Cardiac fibroblast (primary cell): ENCODE measurements around the gene TMEM62.

Experiments
- DNase-seq, 2 donors: peaks; one replicate each; pipeline versions ENCODE4 v3.0.0 to v3.0.0-alpha.2; 2010; ENCODE audit warnings: low read depth in 2 of 2
- H3K4me3 ChIP-seq, 2 donors: replicated peaks in 1 of 2; 1 replicate in 1 of 2; 2 replicates in 1 of 2; pipeline ENCODE4 v1.5.1; 2011; ENCODE audit warnings: low read depth in 2 of 2, low read length in 2 of 2, mild to moderate bottlenecking in 2 of 2, moderate library complexity in 1 of 2
- TF ChIP-seq, protein P1 (sequence below): IDR thresholded peaks from one replicate; pipeline ENCODE4 v1.5.1; 2011; ENCODE audit warnings: low read depth, mild to moderate bottlenecking, low read length, inconsistent platforms

The TMEM62 gene

DNA sequence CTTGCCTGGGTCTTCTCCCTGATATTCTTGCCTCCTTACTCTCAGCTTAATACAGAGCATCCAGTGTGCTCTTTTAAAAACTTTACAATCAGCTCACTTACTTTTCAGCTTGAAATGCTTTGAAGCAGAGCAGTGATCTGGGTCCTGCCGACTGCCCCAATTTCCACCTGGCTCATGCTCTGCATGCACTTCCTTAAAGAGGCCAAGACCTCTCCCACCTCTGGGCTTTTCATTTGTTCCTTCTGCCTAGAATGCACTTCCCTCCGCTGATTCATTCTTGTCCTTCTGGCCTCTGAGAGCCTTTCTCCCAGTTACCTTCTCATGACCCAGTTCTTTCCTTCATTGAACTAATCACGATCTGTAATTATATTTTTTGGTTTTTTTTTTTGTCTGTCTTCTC is 49.9 kb downstream of the TMEM62 start:
- no peak for DNase-seq
- TF ChIP-seq, protein P1, sequence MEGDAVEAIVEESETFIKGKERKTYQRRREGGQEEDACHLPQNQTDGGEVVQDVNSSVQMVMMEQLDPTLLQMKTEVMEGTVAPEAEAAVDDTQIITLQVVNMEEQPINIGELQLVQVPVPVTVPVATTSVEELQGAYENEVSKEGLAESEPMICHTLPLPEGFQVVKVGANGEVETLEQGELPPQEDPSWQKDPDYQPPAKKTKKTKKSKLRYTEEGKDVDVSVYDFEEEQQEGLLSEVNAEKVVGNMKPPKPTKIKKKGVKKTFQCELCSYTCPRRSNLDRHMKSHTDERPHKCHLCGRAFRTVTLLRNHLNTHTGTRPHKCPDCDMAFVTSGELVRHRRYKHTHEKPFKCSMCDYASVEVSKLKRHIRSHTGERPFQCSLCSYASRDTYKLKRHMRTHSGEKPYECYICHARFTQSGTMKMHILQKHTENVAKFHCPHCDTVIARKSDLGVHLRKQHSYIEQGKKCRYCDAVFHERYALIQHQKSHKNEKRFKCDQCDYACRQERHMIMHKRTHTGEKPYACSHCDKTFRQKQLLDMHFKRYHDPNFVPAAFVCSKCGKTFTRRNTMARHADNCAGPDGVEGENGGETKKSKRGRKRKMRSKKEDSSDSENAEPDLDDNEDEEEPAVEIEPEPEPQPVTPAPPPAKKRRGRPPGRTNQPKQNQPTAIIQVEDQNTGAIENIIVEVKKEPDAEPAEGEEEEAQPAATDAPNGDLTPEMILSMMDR: no peak
- no peak overlapping the region for H3K4me3 ChIP-seq

DNA sequence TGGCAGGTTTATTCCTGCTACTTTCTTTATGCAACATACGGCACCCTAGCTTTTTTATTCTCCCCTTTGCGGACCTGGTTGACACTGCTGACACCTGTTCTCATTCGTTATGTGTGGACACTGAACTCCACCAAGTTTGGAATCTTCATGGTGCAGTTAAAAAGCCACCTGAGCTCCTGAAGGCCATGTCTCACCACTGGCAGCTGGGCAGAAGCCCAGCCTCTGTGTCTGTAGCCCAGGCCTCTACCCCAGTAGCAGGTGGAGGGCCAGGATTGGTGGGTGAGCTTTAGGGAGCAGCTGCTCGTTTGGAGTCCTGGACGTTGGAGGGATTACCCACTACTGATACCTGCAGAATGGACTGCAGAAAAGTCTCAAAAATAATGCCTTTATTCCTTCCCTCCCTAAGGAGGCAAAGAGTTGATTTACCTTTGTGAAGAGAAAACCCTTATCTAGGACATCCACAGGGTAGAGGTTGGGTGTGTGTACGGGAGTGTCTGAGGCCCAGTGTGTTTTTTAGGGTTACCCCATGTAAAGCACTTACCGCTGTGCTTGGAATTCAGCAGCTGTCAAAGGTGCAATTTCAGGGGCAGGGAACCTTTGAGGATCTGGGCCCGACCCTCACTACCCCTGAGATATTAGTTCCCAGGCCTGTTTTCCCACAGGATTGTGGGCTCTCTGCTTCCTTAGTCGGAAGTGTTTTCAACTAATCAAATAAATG is 51.2 kb downstream of the TMEM62 start:
- no peak for DNase-seq
- peak overlapping the region; percentile 74 to 81 for H3K4me3 ChIP-seq
- TF ChIP-seq, protein P1: no peak

DNA sequence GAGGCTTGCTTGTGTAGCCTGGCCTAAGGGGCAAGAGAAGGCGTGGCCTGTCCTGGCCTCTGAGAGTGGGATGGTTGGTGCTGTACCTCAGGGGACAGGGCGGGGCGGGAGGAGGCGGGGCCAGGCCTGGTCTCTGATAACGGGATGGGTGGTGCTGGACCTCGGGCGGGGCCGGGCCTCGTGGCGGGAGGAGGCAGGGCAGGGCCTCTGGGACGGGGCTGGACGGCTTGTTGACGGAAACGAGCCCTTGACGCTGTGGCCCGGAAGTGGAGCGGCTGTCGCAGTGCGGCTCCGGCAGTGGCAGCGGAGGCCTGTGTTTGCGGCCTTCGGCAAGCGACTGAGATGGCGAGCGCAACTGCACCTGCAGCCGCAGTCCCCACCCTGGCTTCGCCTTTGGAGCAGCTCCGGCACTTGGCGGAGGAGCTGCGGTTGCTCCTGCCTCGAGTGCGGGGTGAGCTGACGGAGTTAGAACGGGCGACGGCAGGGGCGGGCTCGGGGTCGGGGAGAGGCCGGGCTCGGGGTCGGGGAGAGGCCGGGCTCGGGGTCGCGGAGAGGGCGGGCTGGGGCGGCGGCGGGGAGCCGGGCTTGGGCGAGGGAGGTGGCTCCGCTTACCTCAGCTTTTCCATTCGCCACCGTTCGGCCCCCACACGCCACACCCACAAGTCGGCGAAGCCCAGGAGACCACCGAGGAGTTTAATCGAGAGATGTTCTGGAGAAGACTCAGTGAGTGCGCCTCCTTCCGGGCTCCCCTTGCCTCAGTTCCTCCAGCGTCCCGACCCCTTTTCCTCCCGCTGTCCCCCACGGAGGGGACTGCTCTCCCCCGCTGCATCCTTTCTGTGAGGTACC is 52.0 kb downstream of the TMEM62 start, which contains the start of gene CCNDBP1:
Gene CCNDBP1 (plus strand): TSS at position 247 of the 846 bp plus-strand sequence. CDS start 96 bp downstream, at position 343.
- DNase-seq: peak; percentile 68 to 77
- TF ChIP-seq, protein P1: peak; percentile 40
- peak within 1 kb of the TSS; percentile 74 to 81 for H3K4me3 ChIP-seq

DNA sequence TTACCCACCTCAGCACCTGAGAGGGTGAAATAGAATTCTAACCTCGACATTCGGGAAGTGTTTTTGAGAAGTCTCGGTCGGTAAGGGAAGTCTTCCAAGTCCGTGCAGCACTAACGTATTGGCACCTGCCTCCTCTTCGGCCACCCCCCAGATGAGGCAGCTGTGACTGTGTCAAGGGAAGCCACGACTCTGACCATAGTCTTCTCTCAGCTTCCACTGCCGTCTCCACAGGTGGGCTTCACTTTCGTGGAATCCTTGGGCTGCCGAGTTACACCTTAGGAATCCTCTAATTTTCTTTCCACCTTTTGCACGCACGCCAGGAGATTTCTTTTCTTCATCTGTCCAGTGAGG is 52.6 kb downstream of the TMEM62 start:
- TF ChIP-seq, protein P1: no peak
- no peak for DNase-seq

GRCh38 chr15:43187544-43188155 is 54.3 kb downstream of the TMEM62 start:
- TF ChIP-seq, protein P1: peak; percentile 65
- no peak overlapping the region for H3K4me3 ChIP-seq
- peak; percentile 71 to 79 for DNase-seq

More for the DNA sequence above, 52.6 kb downstream of the TMEM62 start:
- peak overlapping the region; percentile 74 to 81 for H3K4me3 ChIP-seq

GRCh38 chr15:43189296-43189695 is 55.9 kb downstream of the TMEM62 start:
- H3K4me3 ChIP-seq: no peak overlapping the region
- TF ChIP-seq, protein P1: no peak
- peak in 1 of 2 donors; percentile 15 for DNase-seq
